Activated CD8-positive, alpha-beta T cell treated with anti-CD3 and anti-CD28 coated beads for 36 hours (primary cell): ENCODE results near the gene PRDM16. TPM values are rescaled to one million over a fixed set of nuclear protein-coding genes. Genes with fewer than 3 reads are reported as not detected.

ENCODE experiments used
- ATAC-seq: fragments of 200-7000 bp; cut with Tn5 transposase; one replicate; pipeline ENCODE4 v1.10.0; 2021; ENCODE audit warnings: mild to moderate bottlenecking, moderate library complexity
- CTCF ChIA-PET: fragments of 350-600 bp; sonication (Branson Sonifier 250); formaldehyde crosslinking; loops from one replicate; lab custom pipeline; 2021; ENCODE audit warnings: antibody characterized with exemption; lab: Charles Lee
- POLR2A ChIA-PET: fragments of 350-600 bp; sonication (Branson Sonifier 250); formaldehyde crosslinking; loops from one replicate; lab custom pipeline; 2021; ENCODE audit warnings: antibody characterized with exemption; lab: Charles Lee
- DNase-seq: peaks from one replicate; pipeline ENCODE4 v3.0.0-alpha.2; 2020
- H3K27ac Mint-ChIP-seq: one replicate; pipeline ENCODE4 v1.8.0; 2021; ENCODE audit warnings: mild to moderate bottlenecking, mixed read lengths
- H3K27me3 Mint-ChIP-seq: one replicate; pipeline ENCODE4 v1.8.0; 2021; ENCODE audit warnings: mixed read lengths
- H3K36me3 Mint-ChIP-seq: one replicate; pipeline ENCODE4 v1.8.0; 2021; ENCODE audit warnings: low read depth, mixed read lengths
- H3K4me1 Mint-ChIP-seq: one replicate; pipeline ENCODE4 v1.8.0; 2021; ENCODE audit warnings: low read depth, mixed read lengths
- H3K4me3 Mint-ChIP-seq: one replicate; pipeline ENCODE4 v1.8.0; 2021; ENCODE audit warnings: mild to moderate bottlenecking, moderate library complexity, mixed read lengths
- H3K9me3 Mint-ChIP-seq: one replicate; pipeline ENCODE4 v1.8.0; 2021; ENCODE audit warnings: mixed read lengths
- intact Hi-C: fragments of 100-400 bp; cut with micrococcal nuclease; formaldehyde crosslinking; loops from one replicate; pipeline ENCODE4 v1.10.0; 2022
- total RNA-seq, 2 experiments: library from RNA; stranded (reverse); gene quantifications; one replicate each; pipeline ENCODE4 v1.2.3, GENCODE V29; 2021
- TF ChIP-seq, protein P1 (sequence below): fragments of 200-600 bp; IDR thresholded peaks from one replicate; pipeline ENCODE4 v1.8.0; 2022; ENCODE audit warnings: antibody characterized with exemption, mild to moderate bottlenecking

The PRDM16 gene
- total RNA-seq, 2 experiments from 2014 or later: 0.29 to 0.49 TPM

- ChIA-PET POLR2A (no interaction called here), CTCF (no interaction called here)
- no peaks in the 10 kb centered on the region for H3K9me3 Mint-ChIP-seq
- H3K27me3 Mint-ChIP-seq: peaks cover 4% of the 10 kb centered on the region
- H3K36me3 Mint-ChIP-seq: no peaks in the 10 kb centered on the region
- TF ChIP-seq, protein P1, sequence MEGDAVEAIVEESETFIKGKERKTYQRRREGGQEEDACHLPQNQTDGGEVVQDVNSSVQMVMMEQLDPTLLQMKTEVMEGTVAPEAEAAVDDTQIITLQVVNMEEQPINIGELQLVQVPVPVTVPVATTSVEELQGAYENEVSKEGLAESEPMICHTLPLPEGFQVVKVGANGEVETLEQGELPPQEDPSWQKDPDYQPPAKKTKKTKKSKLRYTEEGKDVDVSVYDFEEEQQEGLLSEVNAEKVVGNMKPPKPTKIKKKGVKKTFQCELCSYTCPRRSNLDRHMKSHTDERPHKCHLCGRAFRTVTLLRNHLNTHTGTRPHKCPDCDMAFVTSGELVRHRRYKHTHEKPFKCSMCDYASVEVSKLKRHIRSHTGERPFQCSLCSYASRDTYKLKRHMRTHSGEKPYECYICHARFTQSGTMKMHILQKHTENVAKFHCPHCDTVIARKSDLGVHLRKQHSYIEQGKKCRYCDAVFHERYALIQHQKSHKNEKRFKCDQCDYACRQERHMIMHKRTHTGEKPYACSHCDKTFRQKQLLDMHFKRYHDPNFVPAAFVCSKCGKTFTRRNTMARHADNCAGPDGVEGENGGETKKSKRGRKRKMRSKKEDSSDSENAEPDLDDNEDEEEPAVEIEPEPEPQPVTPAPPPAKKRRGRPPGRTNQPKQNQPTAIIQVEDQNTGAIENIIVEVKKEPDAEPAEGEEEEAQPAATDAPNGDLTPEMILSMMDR: no peak
- no peak overlapping the region for H3K4me3 Mint-ChIP-seq
- H3K27ac Mint-ChIP-seq: no peak overlapping the region
- intact Hi-C loops: no loop called here
- no peak for ATAC-seq
- DNase-seq: no peak
- no peaks in the 10 kb centered on the region for H3K4me1 Mint-ChIP-seq
Measured at GRCh38 chr1:3243304-3243703, 174.3 kb downstream of the PRDM16 start.

- no peaks in the 10 kb centered on the region for H3K9me3 Mint-ChIP-seq
- no peak for DNase-seq
- H3K4me1 Mint-ChIP-seq: no peaks in the 10 kb centered on the region
- no peak overlapping the region for H3K4me3 Mint-ChIP-seq
- H3K27ac Mint-ChIP-seq: no peak overlapping the region
- TF ChIP-seq, protein P1: no peak
- no peaks in the 10 kb centered on the region for H3K36me3 Mint-ChIP-seq
- intact Hi-C loops: no loop called here
- ChIA-PET CTCF (no interaction called here), POLR2A (no interaction called here)
- peaks cover 4% of the 10 kb centered on the region for H3K27me3 Mint-ChIP-seq
- ATAC-seq: no peak
Measured at GRCh38 chr1:3244025-3244926, 175.3 kb downstream of the PRDM16 start.

DNA sequence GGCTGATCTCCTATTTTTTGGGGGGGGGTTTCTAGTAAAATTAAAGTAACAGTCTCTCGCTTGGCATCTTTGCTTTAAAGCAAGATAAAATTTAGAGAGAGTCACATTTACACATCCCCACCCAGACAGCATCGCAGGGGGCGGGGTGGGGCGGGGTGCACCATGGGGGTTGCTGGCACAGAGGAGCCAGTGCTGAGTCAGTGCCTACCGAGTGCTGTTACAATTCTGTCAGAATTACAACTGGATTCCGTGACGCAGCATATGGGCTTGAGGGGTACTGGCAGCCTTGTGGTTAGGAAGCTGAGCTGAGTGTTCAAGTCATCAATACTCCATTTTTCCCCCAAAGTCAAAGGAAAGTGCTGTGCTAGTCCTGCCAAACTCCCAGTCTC, 175.9 kb downstream of the PRDM16 start:
- POLR2A ChIA-PET: no interaction called here
- Mint-ChIP-seq H3K9me3 (no peaks in the 10 kb centered on the region), H3K36me3 (no peaks in the 10 kb centered on the region)

GRCh38 chr1:3245344-3245743, 176.3 kb downstream of the PRDM16 start:
- ChIA-PET POLR2A (no interaction called here), CTCF (no interaction called here)
- Mint-ChIP-seq H3K27ac (no peak overlapping the region), H3K27me3 (peaks cover 7% of the 10 kb centered on the region), H3K9me3 (no peaks in the 10 kb centered on the region), H3K4me3 (no peak overlapping the region), H3K4me1 (no peaks in the 10 kb centered on the region), H3K36me3 (no peaks in the 10 kb centered on the region)
- ATAC-seq: no peak
- TF ChIP-seq, protein P1: no peak
- no peak for DNase-seq
- intact Hi-C loops: no loop called here

More for the DNA sequence above, 175.9 kb downstream of the PRDM16 start:
- Mint-ChIP-seq H3K4me1 (no peaks in the 10 kb centered on the region), H3K27ac (no peak overlapping the region), H3K27me3 (peaks cover 7% of the 10 kb centered on the region), H3K4me3 (no peak overlapping the region)
- TF ChIP-seq, protein P1: no peak
- intact Hi-C loops: no loop called here
- ATAC-seq: no peak
- CTCF ChIA-PET: no interaction called here
- no peak for DNase-seq

DNA sequence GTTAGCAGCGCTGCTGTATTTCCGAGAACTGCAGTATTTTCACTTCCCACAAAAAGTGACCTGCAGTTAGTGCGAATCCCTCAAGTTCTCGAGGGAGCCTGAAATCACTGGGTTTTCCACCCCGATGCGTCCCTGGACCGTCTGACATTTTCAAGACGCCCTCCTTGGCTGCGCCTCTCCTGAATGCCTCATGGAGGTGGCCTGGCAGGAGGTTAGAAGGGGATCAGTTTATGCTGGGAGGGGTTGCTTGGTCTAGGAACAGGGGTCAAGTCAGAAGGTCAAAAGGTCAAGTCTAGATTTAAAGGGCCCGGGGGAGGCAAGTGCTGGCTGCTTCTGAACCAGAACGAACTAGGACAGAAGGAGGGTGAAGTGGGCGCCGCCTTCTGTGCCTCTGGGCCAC, 176.8 kb downstream of the PRDM16 start:
- H3K27me3 Mint-ChIP-seq: peaks cover 7% of the 10 kb centered on the region
- POLR2A ChIA-PET: no interaction called here
- H3K27ac Mint-ChIP-seq: no peak overlapping the region
- H3K4me3 Mint-ChIP-seq: no peak overlapping the region
- TF ChIP-seq, protein P1: no peak
- no peaks in the 10 kb centered on the region for H3K36me3 Mint-ChIP-seq
- CTCF ChIA-PET: no interaction called here
- H3K4me1 Mint-ChIP-seq: no peaks in the 10 kb centered on the region
- intact Hi-C loops: no loop called here
- ATAC-seq: no peak
- DNase-seq: no peak
- H3K9me3 Mint-ChIP-seq: no peaks in the 10 kb centered on the region
